ENCODE measurements around the gene BCL2A1.
A peak's percentile ranks its signal among the peaks of the same experiment; 100 is the strongest.
"Not testable (repeated sequence)": the region's sequence is repeated elsewhere in the genome, so short reads cannot be mapped to it uniquely, and the experiment has no call there.

BCL2A1 gene

DNA sequence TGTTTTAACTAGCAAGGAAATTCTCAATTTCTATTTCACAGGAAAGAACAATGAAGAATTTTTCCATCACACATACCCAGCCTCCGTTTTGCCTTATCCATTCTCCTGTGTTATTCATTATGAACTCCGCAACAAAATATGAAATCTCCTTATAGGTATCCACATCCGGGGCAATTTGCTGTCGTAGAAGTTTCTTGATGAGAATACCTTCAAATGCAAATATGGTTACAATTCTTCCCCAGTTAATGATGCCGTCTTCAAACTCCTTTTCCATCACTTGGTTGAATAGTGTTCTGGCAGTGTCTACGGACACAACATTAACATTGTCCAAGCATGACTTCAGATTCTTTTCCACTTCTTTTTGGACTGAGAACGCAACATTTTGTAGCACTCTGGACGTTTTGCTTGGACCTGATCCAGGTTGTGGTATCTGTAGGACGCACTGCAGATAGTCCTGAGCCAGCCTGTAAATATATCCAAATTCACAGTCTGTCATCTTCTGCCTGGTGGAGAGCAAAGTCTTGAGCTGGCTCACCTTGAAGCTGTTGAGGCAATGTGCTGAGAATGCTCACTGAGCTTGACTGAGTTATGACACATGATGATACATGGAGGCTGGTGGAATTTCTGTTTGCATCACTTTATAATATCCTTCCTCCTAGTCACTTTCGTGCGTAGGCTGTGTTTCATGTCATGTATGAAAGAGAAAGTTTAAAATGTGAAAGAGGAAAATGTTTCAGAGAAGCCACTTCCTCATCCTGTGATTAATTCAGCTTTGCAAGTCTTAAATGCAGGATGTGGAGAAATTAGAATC lies at the start of gene BCL2A1:
TSS of gene BCL2A1 (minus strand) at position 573 of the 811 bp plus-strand sequence. CDS start at position 496, 77 bp downstream.
- peak; percentile 61 for DNase-seq (ENCODE audit: low spot score)

DNA sequence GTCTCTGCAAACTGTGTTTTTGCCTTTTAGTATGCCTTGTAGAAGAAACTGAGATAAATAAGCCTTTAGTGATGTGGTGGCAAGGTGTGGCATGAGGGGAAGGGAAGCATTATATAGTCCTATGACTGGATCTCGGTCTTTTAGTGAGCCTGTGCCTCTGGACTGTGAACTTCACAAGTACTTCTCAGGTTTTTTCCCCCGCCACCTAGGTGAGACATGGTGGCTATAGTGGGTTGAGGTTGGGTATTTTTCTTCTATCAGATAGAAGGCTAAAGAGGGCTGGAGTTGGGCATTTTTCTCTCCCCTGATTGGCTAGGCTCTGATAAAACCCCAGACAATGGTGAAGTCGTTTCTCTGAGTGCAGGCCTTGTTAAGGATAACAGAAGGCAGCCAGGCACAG lies 49.7 kb upstream of the BCL2A1 start:
- DNase-seq (ENCODE audit: low spot score), result no peak

DNA sequence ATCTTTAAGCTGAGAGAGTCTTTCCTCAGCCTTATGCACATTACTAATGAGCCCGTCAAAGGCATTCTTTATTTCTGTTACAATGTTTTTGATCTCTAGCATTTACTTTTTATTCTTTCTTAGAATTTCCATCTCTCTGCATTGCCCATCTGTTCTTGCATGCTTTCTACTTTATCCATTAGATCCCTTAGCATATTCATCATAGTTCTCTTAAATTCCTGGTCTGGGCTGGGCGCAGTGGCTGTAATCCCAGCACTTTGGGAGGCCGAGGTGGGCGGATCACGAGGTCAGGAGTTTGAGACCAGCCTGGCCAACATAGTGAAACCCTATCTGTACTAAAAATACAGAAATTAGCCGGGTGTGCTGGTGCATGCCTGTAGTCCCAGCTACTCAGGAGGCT lies 49.2 kb upstream of the BCL2A1 start:
- not testable (repeated sequence) for DNase-seq (ENCODE audit: low spot score)

DNA sequence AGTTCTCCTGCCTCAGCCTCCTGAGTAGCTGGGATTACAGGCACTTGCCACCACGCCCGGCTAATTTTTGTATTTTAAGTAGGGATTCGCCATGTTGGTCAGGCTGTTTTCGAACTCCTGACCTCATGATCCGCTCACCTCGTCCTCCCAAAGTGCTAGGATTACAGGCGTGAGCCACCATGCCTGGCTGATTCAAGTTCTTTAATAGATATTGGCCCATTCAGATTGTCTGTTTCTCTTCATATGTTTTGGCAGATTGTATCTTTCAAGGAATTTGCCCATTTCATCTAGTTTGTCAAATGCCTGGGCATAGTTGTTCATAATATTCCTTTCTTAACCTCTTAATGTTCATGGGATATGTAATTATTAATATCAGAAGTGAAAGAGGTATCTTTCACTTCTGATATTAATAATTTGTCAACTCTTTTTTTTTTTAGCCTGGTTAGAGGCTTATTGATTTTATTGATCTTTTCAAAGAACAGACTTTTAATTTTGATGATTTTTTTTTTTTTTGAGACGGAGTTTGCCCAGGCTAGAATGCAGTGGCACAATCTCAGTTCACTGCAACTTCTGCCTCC lies 48.3 kb upstream of the BCL2A1 start:
- no peak for DNase-seq (ENCODE audit: low spot score)

DNA sequence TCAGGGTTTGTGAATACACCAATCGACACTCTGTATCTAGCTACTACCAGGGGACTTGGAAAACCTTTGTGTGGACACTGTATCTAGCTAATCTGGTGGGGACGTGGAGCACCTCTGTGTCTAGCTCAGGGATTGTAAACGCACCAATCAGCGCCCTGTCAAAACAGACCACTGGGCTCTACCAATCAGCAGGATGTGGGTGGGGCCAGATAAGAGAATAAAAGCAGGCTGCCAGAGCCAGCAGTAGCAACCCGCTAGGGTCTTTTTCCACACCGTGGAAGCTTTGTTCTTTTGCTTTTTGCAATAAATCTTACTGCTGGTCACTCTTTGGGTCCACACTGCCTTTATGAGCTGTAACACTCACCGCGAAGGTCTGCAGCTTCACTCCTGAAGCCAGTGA lies 46.1 kb upstream of the BCL2A1 start:
- DNase-seq (ENCODE audit: low spot score), result not testable (repeated sequence)

DNA sequence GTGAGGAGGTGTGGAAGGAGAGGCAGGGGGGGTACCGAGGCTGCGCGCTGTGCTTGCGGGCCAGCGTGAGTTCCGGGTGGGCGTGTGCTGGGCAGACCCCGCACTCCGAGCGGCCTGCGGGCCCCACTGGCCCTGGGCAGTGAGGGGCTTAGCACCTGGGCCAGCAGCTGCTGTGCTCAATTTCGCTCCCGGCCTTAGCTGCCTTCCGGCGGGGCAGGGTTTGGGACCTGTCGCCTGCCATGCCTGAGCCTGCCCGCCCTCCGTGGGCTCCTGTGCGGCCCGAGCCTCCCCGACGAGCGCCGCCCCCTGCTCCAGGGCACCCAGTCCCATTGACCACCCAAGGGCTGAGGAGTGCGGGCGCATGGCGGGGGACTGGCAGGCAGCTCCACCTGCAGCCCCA lies 45.5 kb upstream of the BCL2A1 start:
- not testable (repeated sequence) for DNase-seq (ENCODE audit: low spot score)

DNA sequence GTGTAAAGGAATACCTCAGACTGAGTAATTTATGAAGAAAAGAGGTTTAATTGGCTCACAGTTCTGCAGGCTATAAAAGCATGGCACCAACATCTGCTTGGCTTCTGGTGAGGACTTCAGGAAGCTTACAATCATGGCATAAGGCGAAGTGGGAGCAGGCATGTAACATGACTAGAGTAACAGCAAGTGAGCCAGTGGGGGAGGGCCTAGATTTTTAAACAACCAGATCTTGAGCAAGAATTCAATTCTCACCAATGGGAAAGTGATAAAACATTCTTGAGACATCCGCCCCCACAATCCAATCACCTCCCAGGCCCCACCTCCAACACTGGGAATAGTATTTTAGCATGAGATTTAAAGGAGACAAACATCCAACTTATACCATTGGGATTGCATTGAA lies 44.2 kb upstream of the BCL2A1 start:
- no peak for DNase-seq (ENCODE audit: low spot score)

DNA sequence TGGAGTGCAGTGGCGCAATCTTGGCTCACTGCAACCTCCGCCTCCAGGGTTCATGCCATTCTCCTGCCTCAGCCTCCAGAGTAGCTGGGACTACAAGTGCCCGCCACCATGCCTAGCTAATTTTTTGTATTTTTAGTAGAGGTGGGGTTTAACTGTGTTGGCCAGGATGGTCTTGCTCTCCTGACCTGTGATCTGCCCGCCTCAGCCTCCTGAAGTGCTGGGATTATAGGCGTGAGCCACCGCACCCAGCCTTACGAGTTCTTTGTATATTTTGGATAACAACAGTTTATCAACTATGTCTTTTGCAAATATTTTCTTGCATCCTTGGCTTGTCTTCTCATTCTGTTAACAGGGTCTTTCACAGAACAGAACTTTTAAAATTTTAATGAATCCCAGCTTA lies 43.2 kb upstream of the BCL2A1 start:
- DNase-seq (ENCODE audit: low spot score), result not testable (repeated sequence)

DNA sequence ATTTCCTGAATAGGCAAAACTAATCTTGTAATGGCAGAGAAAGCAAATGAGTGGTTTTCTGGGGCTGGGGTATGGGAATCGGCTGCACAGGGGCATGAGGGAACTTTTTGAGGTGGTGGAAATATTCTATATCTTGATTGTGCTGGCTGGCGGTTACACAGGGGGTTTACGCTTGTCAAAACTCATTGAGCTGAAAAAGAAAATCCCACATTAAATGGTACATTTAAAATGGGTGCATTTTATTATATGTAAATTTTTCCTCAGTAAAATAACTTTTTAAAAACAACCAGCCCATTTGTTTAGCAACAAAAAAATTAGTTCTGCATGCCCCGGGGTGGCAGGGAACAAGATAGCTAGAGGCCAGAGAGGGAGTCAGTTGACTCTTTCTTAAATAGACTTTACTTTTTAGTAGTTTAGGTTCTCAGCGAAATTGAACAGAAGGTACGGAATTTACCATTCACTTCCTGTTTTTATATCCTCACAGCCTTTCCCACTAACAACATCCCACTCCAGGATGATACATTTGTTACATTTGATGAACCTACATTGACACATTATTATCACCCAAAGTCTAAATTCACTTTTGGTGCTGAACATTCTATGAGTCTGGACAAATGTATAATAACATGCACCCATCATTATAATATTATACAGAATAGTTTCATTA lies 41.2 kb upstream of the BCL2A1 start:
- DNase-seq (ENCODE audit: low spot score), result no peak

DNA sequence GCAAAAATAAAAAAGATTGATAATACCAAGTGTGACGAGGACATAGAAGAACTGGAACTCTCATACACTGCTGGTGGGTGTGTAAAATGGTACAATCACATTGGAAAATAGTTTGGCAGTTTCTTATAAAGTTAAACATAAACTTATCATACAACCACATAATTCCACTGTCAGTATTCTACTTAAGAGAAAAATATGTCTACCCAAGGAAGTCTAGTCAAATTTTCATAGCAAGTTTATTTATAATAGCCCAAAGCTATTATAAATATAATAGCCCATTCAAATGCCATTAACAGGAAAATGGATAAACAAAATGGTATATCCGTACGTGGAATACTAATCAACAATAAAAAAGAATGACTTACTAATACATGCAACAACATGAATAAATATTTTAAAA lies 40.6 kb upstream of the BCL2A1 start:
- no peak for DNase-seq (ENCODE audit: low spot score)

DNA sequence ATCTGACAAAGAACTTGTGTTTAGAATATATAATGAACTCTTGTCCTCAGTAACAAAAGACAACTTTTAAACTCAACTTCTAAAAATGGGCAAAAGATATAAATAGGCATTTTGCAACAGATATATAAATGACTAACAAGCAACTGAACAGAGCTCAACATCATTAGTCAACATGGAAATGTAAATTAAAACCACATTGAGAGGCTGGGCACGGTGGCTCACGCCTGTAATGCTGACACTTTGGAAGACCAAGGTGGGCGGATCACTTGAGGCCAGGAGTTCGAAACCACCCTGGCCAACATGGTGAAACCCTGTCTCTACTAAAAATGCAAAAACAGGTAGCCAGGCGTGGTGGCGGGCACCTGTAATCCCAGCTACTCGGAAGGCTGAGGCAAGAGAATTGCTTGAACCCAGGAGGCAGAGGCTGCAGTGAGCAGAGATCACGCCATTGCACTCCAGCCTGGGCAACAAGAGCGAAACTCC lies 40.1 kb upstream of the BCL2A1 start:
- not testable (repeated sequence) for DNase-seq (ENCODE audit: low spot score)

DNA sequence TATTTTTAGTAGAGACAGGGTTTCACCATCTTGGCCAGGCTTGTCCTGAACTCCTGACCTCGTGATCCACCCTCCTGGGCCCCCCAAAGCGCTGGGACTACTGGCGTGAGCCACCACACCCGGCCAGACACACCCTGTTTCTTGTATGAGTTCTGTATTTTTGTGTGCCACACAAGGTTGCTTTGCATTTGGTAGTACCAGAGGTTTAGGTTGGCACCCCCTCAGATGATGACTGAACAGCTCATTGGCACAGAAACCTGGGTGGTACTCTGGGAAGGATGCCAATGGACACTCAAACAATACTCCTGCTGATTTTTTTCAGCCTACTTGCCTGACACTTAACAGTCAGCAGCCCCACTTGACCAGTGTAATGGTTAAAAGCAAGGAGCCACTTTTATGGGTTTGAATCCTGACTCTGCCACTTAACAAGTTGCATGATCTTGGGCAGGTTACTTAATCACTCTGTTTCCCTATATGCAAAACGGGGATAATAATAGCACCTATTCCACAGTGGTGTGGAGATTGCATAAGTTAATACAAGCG lies 39.2 kb upstream of the BCL2A1 start:
- DNase-seq (ENCODE audit: low spot score), result no peak

DNA sequence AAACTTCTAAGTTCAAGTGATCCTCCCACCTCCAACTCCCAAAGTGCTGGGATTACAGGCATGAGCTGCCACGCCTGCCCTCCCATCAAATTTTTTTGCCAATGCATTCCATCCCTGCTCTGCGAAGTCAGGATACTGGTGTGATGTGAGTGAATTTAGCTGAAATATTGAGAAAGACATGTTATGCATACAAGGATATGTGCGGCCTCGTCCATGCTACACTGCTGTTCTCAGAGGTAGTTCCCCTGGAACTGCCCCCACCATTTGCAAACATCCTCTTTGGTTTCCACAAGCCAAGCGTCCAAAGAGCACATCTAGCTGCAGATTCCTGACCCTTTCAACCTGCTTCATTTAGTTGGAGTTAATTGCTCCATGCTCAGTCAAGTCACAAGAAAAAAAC lies 36.5 kb upstream of the BCL2A1 start:
- DNase-seq (ENCODE audit: low spot score), result no peak

DNA sequence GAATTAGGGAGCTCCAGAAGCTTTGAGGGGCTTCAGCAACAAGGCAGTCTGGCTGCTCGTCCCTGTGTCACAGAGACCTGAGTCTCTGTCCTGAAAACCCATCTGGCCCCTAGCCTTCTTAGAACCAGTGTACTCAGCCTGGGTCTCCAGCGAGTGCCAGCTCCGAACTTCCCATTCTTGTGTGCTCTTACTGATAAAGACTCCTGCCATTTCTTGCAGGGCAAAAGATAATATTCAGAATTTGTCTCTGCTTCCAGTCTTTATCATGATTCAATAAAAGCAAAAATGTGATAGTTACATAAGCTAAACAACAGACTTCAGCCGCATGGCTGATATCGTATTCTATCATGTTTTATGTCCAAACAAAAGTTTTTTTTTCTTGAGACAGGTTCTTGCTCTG lies 36.0 kb upstream of the BCL2A1 start:
- no peak for DNase-seq (ENCODE audit: low spot score)

DNA sequence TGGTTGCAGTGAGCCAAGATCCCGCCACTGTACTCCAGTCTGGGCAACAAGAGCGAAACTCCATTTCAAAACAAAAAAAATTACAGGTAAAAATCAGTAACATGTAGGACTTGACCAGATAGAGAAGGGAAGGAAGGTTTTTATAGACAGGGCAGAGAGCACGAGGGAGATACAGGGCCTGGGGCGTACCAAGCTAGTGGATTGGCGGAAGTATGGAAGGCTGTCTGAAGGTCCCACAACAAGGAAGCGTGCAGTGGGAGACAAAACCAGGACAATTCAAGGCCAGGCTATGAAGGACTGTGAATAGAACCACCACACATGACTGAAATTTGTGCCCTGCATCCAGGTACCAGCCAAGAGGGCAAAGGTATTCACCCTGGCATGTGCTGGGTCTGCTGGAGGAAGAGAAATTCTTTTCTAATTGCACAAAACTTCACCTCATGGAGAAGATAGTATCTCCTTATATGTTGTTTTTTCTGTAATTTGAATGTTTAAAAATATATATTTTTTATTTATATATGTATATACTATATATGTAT lies 33.0 kb upstream of the BCL2A1 start:
- DNase-seq (ENCODE audit: low spot score), result no peak

DNA sequence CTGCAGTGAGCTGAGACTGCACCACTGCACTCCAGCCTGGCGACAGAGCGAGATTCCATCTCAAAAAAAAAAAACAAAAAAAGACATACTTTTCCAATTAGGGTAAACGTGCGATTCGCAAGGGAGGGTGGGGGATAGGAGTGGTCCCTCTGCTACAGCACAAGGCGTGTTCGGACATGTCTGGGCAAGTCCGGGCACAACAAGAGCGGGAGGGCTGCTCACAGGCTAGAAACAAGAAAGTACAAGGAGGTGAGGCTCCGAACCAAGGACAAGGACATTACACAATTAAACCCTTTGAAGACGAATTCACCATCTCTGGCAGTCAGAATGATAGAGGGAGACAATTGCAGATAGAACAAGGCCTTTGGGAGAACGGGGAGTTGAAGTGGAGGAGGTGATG lies 32.2 kb upstream of the BCL2A1 start:
- DNase-seq (ENCODE audit: low spot score), result no peak

DNA sequence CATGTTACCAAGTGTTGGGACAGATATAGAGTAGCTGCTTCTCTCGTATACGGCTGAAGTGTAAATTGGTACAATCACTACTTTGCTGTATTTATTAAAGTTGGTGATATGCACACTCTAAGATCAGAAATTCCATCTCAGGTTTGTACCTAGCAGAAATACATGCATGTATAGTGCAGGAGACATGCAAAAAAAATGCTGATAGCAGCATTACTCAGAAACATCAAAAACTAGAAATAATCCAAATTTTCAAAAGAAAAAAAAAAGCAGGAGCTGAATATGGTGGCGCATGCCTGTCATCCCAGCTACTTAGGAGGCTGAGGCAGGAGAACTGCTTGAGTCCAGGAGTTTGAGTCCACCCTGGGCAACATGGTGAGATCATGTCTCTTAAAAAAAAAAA lies 31.3 kb upstream of the BCL2A1 start:
- DNase-seq (ENCODE audit: low spot score), result no peak

DNA sequence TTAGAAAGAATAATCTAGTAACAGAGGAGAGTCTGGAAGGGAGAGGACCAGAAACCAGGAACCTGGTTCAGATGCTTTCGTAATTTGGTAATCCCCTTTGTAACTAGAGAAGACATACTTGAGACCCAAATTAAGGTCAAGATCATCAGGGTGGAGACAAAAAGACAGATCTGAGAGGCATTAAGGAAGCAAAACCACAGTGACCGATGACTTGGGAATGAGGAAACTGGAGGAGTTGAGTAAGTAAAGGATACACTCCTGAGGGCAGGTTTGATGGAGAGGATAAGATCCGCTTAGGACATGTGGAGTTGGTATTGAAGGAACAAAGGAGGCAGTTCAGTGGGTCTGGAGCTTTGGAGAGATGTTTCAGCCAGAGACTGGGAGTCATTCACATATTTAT lies 23.6 kb upstream of the BCL2A1 start:
- no peak for DNase-seq (ENCODE audit: low spot score)

DNA sequence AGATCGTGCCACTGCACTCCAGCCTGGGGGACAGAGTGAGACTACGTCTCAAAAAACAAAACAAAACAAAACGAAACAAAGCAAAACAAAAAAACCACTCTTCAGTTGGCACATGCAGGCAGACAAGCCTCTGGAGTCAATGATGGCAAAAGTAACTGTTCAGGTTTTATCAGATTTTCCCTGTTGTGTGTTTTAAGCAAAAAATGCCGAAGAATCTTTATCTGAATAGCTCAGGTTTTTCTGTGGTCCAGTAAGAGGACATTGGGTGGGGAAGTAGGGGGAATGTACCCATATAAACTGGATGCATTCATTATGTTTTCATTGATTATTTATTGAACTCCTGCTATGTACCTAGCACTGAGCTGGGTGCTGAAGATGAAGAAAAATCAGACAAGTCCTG lies 20.8 kb upstream of the BCL2A1 start:
- no peak for DNase-seq (ENCODE audit: low spot score)

DNA sequence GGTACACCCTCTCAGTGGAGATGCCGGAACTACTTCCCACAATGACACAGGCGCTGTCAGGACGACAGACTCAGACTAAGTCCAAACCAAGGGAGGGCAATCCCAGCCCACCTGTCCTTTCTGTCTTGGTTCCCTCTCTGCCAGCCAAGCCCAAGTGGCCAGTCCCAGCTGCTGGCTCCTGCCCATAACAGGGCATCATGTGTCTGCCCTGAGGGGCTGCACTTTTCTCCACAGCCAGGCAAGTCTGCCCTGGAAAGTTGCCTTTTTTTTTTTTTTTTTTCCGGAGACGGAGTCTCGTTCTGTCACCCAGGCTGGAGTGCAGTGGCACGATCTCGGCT lies 20.0 kb upstream of the BCL2A1 start:
- DNase-seq (ENCODE audit: low spot score), result no peak

DNA sequence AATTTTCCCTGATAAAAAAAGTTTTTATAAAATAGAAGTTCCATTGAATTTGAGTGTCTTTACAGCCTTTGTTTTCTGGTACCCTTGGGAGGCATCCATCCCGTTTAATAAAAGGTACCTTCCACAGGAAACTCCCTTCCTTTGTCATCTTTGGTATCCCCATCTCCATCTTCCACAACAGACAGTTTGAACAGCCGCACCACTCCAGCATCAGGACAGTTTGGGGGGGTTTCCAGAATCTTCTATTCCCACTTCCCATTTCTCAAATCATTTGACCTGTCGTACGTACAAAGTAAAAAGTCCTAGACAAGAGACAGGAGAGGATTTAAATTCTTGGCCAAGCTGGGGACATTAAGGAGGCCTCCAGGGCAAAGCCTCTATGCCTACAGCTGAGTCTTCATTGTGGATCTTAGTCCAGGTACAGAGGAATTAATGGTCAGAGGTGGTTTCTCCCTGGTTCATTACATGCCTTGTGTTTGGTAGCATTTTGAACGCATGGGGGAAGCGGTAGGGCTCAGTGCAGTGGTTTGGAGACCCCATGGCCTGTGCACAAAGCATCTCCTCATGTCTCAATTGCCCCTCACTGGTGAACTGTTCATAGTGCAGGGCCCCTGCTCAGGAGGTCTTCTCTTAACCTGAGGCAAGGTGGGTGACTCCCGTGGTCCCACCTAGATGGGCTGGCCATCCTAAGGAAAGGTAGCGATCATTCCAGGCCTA lies 19.4 kb upstream of the BCL2A1 start:
- DNase-seq (ENCODE audit: low spot score), result no peak

DNA sequence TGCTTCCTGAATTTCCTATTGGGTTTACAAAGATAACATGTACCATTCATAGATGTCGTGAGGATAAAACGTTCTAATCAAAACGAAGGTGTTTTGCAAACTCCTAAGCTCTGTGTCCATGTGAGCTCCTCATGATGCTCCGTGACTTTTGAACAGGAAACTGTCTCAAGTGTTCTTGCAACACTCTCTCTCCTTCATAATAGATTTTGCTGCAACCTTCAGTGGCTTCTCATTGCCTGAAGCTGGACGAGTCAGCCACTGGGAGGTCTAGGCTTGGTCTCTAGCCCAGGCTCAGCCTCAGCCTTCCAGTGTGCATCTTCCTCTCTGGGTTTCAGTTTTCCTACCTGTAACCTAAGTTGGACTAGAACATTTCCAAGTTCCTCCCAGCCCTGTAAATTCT lies 18.7 kb upstream of the BCL2A1 start:
- no peak for DNase-seq (ENCODE audit: low spot score)
